ENCODE measurements around the gene ACTL10.

The ACTL10 gene

GRCh38 chr20:33679758-33680485 is 13.2 kb downstream of the ACTL10 start:
- H3K4me3 ChIP-seq (ENCODE audit: low read depth, low read length), result no peak overlapping the region
- TF ChIP-seq, protein P1, sequence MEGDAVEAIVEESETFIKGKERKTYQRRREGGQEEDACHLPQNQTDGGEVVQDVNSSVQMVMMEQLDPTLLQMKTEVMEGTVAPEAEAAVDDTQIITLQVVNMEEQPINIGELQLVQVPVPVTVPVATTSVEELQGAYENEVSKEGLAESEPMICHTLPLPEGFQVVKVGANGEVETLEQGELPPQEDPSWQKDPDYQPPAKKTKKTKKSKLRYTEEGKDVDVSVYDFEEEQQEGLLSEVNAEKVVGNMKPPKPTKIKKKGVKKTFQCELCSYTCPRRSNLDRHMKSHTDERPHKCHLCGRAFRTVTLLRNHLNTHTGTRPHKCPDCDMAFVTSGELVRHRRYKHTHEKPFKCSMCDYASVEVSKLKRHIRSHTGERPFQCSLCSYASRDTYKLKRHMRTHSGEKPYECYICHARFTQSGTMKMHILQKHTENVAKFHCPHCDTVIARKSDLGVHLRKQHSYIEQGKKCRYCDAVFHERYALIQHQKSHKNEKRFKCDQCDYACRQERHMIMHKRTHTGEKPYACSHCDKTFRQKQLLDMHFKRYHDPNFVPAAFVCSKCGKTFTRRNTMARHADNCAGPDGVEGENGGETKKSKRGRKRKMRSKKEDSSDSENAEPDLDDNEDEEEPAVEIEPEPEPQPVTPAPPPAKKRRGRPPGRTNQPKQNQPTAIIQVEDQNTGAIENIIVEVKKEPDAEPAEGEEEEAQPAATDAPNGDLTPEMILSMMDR (IDR thresholded peaks at IDR 0.05; ENCODE audit: borderline replicate concordance, insufficient read depth, low read depth, low read length), result 0 out of 2 replicates have a peak, but pooled peaks have one; percentile 6

- no peak overlapping the region for H3K4me3 ChIP-seq (ENCODE audit: low read depth, low read length)
- TF ChIP-seq, protein P1 (IDR thresholded peaks at IDR 0.05; ENCODE audit: borderline replicate concordance, insufficient read depth, low read depth, low read length), result no peak
Observed at GRCh38 chr20:33680686-33681085, 13.9 kb downstream of the ACTL10 start.

DNA sequence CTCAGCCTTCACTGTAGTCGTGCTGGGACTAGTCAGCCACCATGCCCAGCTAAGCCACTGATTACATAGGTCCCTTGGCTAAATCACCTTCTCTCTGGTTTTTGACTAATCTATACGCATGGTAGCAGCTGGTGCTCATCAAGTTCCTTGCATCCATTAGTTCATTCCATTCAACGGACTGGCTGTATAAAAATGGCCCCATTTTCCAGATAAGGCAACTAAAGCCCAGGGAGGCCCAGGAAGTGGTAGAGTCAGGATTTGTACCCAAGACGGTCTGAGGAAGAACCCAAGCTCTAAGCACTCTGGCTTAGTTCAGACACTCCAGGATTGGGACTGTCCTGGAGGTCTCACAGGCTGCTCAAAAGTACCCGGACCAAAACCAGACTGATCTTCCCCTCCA is 14.5 kb downstream of the ACTL10 start:
- H3K4me3 ChIP-seq (ENCODE audit: low read depth, low read length), result no peak overlapping the region

DNA sequence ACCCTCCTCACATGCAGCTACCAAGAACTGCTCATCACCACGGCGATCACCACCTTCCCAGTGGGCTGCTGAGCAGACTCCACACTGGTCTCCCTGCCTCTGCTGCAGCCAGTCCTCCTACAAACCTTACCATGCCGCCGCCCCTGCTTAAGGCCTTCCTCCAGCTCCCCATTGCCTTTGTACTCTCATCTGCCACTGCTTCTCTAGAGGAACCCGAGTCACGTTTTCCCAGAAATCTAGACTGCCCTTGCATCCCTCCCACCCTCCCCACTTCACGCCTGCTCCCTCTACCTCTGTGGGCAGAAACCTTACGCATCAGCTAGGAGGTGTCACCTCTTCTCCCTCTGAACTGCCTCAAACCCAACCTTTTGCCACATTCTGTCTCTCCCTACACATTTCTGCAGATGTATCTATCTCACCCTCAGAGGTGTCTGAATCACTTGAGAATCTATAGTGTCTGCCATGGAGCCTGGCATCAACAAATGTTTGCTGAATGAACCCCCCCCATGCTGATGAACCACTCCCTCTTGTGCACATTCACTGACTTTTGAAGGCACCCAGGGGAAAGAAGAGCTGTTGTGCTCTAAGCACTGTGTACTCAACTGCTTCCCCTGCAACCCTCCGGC is 15.1 kb downstream of the ACTL10 start:
- H3K4me3 ChIP-seq (ENCODE audit: low read depth, low read length), result no peak overlapping the region

More for the DNA sequence above, 14.5 kb downstream of the ACTL10 start:
- TF ChIP-seq, protein P1 (IDR thresholded peaks at IDR 0.05; ENCODE audit: borderline replicate concordance, insufficient read depth, low read depth, low read length), result no peak

GRCh38 chr20:33684533-33685327 is 18.0 kb downstream of the ACTL10 start:
- peak overlapping the region; percentile 58 for H3K4me3 ChIP-seq (ENCODE audit: low read depth, low read length)
- TF ChIP-seq, protein P1 (IDR thresholded peaks at IDR 0.05; ENCODE audit: borderline replicate concordance, insufficient read depth, low read depth, low read length), result no peak

More for the DNA sequence above, 15.1 kb downstream of the ACTL10 start:
- TF ChIP-seq, protein P1 (IDR thresholded peaks at IDR 0.05; ENCODE audit: borderline replicate concordance, insufficient read depth, low read depth, low read length), result no peak

- H3K4me3 ChIP-seq (ENCODE audit: low read depth, low read length), result peak overlapping the region; percentile 58
- TF ChIP-seq, protein P1 (IDR thresholded peaks at IDR 0.05; ENCODE audit: borderline replicate concordance, insufficient read depth, low read depth, low read length), result no peak
Observed at GRCh38 chr20:33685328-33686099, 18.8 kb downstream of the ACTL10 start.
